ENCODE results near the gene CD34. TPM values are rescaled to one million over a fixed set of nuclear protein-coding genes. Genes with fewer than 3 reads are reported as not detected.

The CD34 gene
- total RNA-seq, 1 experiment from 2014 or later = 0.35 TPM

DNA sequence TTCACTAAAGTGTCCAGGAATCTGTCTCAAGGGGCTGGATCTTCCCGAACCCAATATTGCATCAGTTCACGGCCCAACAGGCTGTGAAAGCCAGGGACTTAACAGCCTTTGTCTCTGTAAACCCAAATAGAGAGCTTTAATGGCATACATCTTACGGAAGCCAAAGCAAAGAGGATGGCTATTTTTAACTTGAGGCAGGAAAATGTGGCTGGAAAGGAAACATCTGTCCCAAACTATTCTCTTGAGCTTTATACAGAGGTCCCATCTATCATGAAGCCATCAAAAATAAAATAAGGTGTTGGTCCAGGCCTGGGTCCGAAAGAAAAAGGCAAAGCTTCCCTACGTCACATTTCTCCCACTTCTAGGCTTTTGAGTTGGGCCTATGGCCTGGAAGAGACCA lies 7.7 kb upstream of the CD34 start:
- DNase-seq = no peak
- H2BK12ac ChIP-seq (ENCODE audit: insufficient read length, low read depth, low read length) = no peak overlapping the region
- Mint-ChIP-seq H3K36me3 (ENCODE audit: insufficient read depth in 1 of 3, low read depth in 3 of 3) (no peaks in the 10 kb centered on the region), H3K9me3 (no peaks in the 10 kb centered on the region), H3K4me1 (peaks cover 15 to 16% of the 10 kb centered on the region in 2 experiments), H3K4me3 (no peak overlapping the region), H3K27ac (no peak overlapping the region), H3K27me3 (ENCODE audit: low read depth) (peaks cover 25% of the 10 kb centered on the region)
- H3K27me3 ChIP-seq (ENCODE audit: insufficient read depth, low read length) = no peaks in the 10 kb centered on the region
- no peaks in the 10 kb centered on the region for H3K4me1 ChIP-seq (ENCODE audit: insufficient read depth, low read length)
- no CpG with 5 or more reads among the region's 5 CpGs for WGBS (ENCODE audit: extremely low coverage, insufficient read length, low lambda C conversion rate)
- H4K5ac ChIP-seq (ENCODE audit: insufficient read length, low read depth, low read length) = no peak overlapping the region
- TF ChIP-seq CTCF (conservative IDR thresholded peaks at IDR 0.05) = no peak
- no peak overlapping the region for H3K14ac ChIP-seq (ENCODE audit: insufficient read depth, low read length)
- H3K79me2 ChIP-seq (ENCODE audit: insufficient read depth, low read length) = no peaks in the 10 kb centered on the region
- no peaks in the 10 kb centered on the region for H4K20me1 ChIP-seq (ENCODE audit: control insufficient read depth, insufficient read depth, insufficient read length)
- no peak overlapping the region for H3K27ac ChIP-seq (ENCODE audit: insufficient read length, low read depth, low read length)
- no peak overlapping the region for H3K4ac ChIP-seq (ENCODE audit: low read depth, low read length)
- H3K18ac ChIP-seq (ENCODE audit: insufficient read length, low read depth, low read length) = no peak overlapping the region
- no peaks in the 10 kb centered on the region for H3K23me2 ChIP-seq (ENCODE audit: insufficient read length, low read depth, low read length, poor library complexity, severe bottlenecking)
- H3K56ac ChIP-seq (ENCODE audit: insufficient read length, low read depth, low read length) = no peak overlapping the region
- H3T11ph ChIP-seq (ENCODE audit: low read length) = no peak overlapping the region
- H3K9ac ChIP-seq (ENCODE audit: extremely low read depth, insufficient read length, low read length) = no peak overlapping the region
- H2BK5ac ChIP-seq (ENCODE audit: insufficient read length, low read length) = no peak overlapping the region
- no peak overlapping the region for H2BK120ac ChIP-seq (ENCODE audit: low read depth, low read length, poor library complexity, severe bottlenecking)
- no peak overlapping the region for H4K91ac ChIP-seq (ENCODE audit: insufficient read length, low read depth, low read length)
- no peaks in the 10 kb centered on the region for H3K79me1 ChIP-seq (ENCODE audit: insufficient read depth, low read depth, low read length, poor library complexity, severe bottlenecking)
- no peak overlapping the region for H3K23ac ChIP-seq (ENCODE audit: insufficient read length, low read depth, low read length)
- no peak overlapping the region for H2AK5ac ChIP-seq (ENCODE audit: insufficient read length, low read length)
- no peak overlapping the region for H2AFZ ChIP-seq (ENCODE audit: low read length)
- no peak overlapping the region for H3K4me2 ChIP-seq (ENCODE audit: insufficient read depth, insufficient read length, low read length)
- H3K9me3 ChIP-seq (ENCODE audit: control insufficient read depth, low read depth, low read length) = no peaks in the 10 kb centered on the region
- no peak overlapping the region for H2BK15ac ChIP-seq (ENCODE audit: low read depth, low read length)
- H2BK20ac ChIP-seq (ENCODE audit: low read depth, low read length, poor library complexity, severe bottlenecking) = no peak overlapping the region
- H4K8ac ChIP-seq (replicated peaks; ENCODE audit: insufficient read length, low read depth, low read length) = no peak overlapping the region

All from H9 (cell line).